ENCODE data around the gene EDARADD. TPM values are rescaled to one million over a fixed set of nuclear protein-coding genes. Genes with fewer than 3 reads are reported as not detected.

EDARADD gene
- total and polyA plus RNA-seq, 10 donors = 0.22 to 7.4 (median 2.1) TPM

DNA sequence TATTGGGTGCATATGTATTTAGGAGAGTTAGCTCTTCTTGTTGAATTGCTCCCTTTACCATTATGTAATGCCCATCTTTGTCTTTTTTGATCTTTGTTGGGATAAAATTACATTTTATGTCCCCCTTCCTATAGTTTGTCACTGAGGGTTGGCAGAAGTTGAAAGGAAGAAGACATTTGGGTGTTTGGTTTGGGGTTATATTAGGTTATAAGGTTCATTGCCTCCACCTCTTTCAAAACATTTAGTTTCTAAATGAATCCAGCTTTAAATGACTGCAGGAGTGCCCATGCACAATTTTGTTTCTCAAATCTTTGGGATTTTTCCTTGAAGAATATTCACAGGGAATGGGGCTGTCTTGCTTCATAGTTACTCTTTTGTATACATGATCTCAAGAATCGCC is 115.1 kb downstream of the EDARADD start:
- intact Hi-C loops (cut with DNase I; ENCODE audit: low total_unique reads) = no loop called here
- 84 to 100% (median 86%) methylated on average over 1 of the region's 1 CpG for WGBS, 5 donors
- peak overlapping the region in 4 of 8 donors; percentile 22 to 56 (median 38) for H3K27ac ChIP-seq
- H3K4me3 ChIP-seq = no peak overlapping the region
- H3K4me1 ChIP-seq = peaks cover 0 to 22% (median 7%) of the 10 kb centered on the region in 6 donors
- no peaks in the 10 kb centered on the region for H3K27me3 ChIP-seq (replicated peaks in 1 of 7)
- H3K9me3 ChIP-seq = no peaks in the 10 kb centered on the region
- no peaks in the 10 kb centered on the region for H3K36me3 ChIP-seq
- no peak for TF ChIP-seq POLR2A (IDR thresholded peaks at IDR 0.05)
- TF ChIP-seq POLR2AphosphoS5 (IDR thresholded peaks at IDR 0.05) = no peak
- TF ChIP-seq, protein P1, sequence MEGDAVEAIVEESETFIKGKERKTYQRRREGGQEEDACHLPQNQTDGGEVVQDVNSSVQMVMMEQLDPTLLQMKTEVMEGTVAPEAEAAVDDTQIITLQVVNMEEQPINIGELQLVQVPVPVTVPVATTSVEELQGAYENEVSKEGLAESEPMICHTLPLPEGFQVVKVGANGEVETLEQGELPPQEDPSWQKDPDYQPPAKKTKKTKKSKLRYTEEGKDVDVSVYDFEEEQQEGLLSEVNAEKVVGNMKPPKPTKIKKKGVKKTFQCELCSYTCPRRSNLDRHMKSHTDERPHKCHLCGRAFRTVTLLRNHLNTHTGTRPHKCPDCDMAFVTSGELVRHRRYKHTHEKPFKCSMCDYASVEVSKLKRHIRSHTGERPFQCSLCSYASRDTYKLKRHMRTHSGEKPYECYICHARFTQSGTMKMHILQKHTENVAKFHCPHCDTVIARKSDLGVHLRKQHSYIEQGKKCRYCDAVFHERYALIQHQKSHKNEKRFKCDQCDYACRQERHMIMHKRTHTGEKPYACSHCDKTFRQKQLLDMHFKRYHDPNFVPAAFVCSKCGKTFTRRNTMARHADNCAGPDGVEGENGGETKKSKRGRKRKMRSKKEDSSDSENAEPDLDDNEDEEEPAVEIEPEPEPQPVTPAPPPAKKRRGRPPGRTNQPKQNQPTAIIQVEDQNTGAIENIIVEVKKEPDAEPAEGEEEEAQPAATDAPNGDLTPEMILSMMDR (IDR thresholded peaks at IDR 0.05 in 8 of 11, conservative IDR thresholded peaks at IDR 0.05 in 3 of 11) = no peak
- no peak for DNase-seq

DNA sequence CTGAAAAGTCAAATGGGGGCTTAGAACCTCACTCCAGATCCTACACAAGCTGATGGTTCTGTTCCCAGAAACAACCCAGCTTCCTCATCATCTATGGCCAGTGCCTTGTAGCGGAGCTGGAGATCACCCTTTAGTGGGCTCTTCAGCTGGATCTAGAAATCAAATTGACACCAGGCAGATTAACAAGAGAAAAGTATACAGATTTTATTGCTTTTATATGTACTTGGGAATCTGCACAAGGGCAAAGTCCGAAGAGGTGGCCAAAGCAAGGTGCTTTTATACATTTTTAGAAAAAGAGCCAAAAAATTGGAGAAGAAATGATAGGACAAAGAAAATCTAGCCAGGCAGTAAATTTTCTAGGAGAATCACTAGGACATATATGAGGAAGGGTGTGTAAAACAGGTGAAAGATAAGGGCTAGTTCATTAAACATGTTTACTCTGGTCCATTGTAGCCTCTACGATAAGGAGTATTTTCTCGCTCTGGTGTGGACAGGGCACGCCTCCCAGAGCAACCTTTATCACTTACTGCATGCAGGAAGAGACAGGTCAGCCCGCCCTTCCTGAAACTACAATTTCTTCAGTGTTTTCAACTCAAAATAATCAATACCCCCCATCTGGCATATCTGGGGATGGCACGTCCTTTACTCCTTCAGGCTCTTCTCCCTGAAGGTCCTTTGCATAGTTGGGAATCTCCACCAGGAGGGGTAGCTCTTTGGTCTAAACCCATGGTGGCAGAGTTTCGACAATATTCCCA is 115.7 kb downstream of the EDARADD start:
- Histone ChIP-seq H3K4me3 (no peak overlapping the region), H3K9me3 (no peaks in the 10 kb centered on the region), H3K36me3 (no peaks in the 10 kb centered on the region), H3K27ac (peak overlapping the region in 4 of 8 donors; percentile 22 to 56 (median 38)), H3K4me1 (peaks cover 0 to 22% (median 7%) of the 10 kb centered on the region in 6 donors), H3K27me3 (replicated peaks in 1 of 7) (no peaks in the 10 kb centered on the region)
- TF ChIP-seq POLR2AphosphoS5 (IDR thresholded peaks at IDR 0.05) (no peak), POLR2A (IDR thresholded peaks at IDR 0.05) (no peak)
- TF ChIP-seq, protein P1 (IDR thresholded peaks at IDR 0.05 in 8 of 11, conservative IDR thresholded peaks at IDR 0.05 in 3 of 11) = no peak
- intact Hi-C loops (cut with DNase I; ENCODE audit: low total_unique reads) = no loop called here
- WGBS, 5 donors = 73 to 92% (median 84%) methylated on average over 8 of the region's 8 CpGs
- no peak for DNase-seq

DNA sequence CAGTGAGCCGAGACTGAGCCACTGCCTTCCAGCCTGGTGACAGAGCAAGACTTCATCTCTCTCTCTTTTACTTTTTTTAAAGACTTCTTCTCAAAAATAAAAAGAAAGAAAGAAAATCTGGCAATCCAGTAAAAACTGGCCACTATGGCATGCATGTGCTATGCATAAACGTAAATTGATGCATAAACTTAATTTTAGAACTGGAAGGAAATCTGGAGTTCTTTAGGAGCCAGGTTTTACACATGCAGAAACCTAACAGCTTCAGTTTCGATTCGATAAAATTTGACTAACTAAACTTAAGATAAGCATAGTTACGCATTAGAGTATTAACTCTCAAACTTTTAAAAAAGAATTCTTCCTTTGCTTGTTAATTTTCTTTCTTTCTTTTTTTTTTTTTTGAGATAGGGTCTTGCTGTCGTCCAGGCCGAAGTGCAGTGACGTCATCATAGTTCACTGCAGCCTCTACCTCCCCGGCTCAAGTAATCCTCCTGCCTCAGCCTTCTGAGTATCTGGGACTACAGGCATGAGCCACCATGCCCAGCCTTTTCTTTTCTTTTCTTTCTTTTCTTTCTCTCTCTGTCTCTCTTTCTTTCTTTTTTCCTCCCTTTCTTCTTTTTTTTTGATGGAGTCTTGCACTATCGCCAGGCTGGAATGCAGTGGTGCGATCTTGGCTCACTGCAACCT is 117.8 kb downstream of the EDARADD start:
- Histone ChIP-seq H3K36me3 (no peaks in the 10 kb centered on the region), H3K9me3 (no peaks in the 10 kb centered on the region), H3K27me3 (replicated peaks in 1 of 7) (no peaks in the 10 kb centered on the region), H3K27ac (peak overlapping the region in 2 of 8 donors; percentile 35 to 50), H3K4me1 (peaks cover 0 to 21% (median 10%) of the 10 kb centered on the region in 6 donors), H3K4me3 (no peak overlapping the region)
- WGBS, 5 donors = 90 to 96% (median 94%) methylated on average over 11 of the region's 11 CpGs
- intact Hi-C loops (cut with DNase I; ENCODE audit: low total_unique reads) = no loop called here
- TF ChIP-seq, protein P1 (IDR thresholded peaks at IDR 0.05 in 8 of 11, conservative IDR thresholded peaks at IDR 0.05 in 3 of 11) = no peak
- TF ChIP-seq POLR2A (IDR thresholded peaks at IDR 0.05) (no peak), POLR2AphosphoS5 (IDR thresholded peaks at IDR 0.05) (no peak)
- no peak for DNase-seq

Data from spleen (tissue), 11 donors.